CD8-positive, alpha-beta memory T cell (primary cell): ENCODE measurements around the gene UCP2. TPM values are rescaled to one million over a fixed set of nuclear protein-coding genes. Genes with fewer than 3 reads are reported as not detected.

Experiments used
- CTCF ChIA-PET: fragments of 350-600 bp; sonication (Branson Sonifier 250); formaldehyde crosslinking; loops from one replicate; lab custom pipeline; 2021; ENCODE audit warnings: antibody characterized with exemption; lab: Charles Lee
- POLR2A ChIA-PET: fragments of 350-600 bp; sonication (Branson Sonifier 250); formaldehyde crosslinking; loops from one replicate; lab custom pipeline; 2021; ENCODE audit warnings: antibody characterized with exemption; lab: Charles Lee
- DNase-seq, 5 donors: peaks; one replicate each; pipeline versions ENCODE4 v3.0.0 to v3.0.0-alpha.2; 2020 to 2022; ENCODE audit warnings: mixed read lengths in 1 of 5
- H3K27ac ChIP-seq: one replicate; pipeline ENCODE4 v1.7.0; 2013; ENCODE audit warnings: low read depth, mild to moderate bottlenecking, low read length, moderate library complexity
- H3K27me3 ChIP-seq: 2 replicates; pipeline ENCODE4 v1.7.0; 2013; ENCODE audit warnings: low read length, mild to moderate bottlenecking; ENCODE audit not compliant: insufficient read depth, poor library complexity, severe bottlenecking
- H3K36me3 ChIP-seq: 2 replicates; pipeline ENCODE4 v1.7.0; 2013; ENCODE audit warnings: mild to moderate bottlenecking, low read length, moderate library complexity; ENCODE audit not compliant: insufficient read depth
- H3K4me1 ChIP-seq: 2 replicates; pipeline ENCODE4 v1.7.0; 2013; ENCODE audit warnings: mild to moderate bottlenecking, low read length, moderate library complexity; ENCODE audit not compliant: insufficient read depth
- H3K4me3 ChIP-seq: 2 replicates; pipeline ENCODE4 v1.7.0; 2013; ENCODE audit warnings: mild to moderate bottlenecking, low read length
- H3K9me3 ChIP-seq: 2 replicates; pipeline ENCODE4 v1.7.0; 2013; ENCODE audit warnings: mild to moderate bottlenecking, low read length
- H3K27ac Mint-ChIP-seq, 8 donors: one replicate each; pipeline ENCODE4 v1.8.0; 2020 to 2021; ENCODE audit warnings: mixed read lengths in 8 of 8, mild to moderate bottlenecking in 6 of 8, inconsistent platforms in 3 of 8, moderate library complexity in 3 of 8
- H3K27me3 Mint-ChIP-seq, 2 donors: one replicate each; pipeline ENCODE4 v1.8.0; 2020 to 2021; ENCODE audit warnings: mixed read lengths in 2 of 2, mild to moderate bottlenecking in 1 of 2, moderate library complexity in 1 of 2
- H3K36me3 Mint-ChIP-seq, 3 donors: one replicate each; pipeline ENCODE4 v1.8.0; 2020 to 2021; ENCODE audit warnings: mixed read lengths in 3 of 3, inconsistent platforms in 1 of 3, mild to moderate bottlenecking in 1 of 3
- H3K4me1 Mint-ChIP-seq, 3 donors: one replicate each; pipeline ENCODE4 v1.8.0; 2020 to 2021; ENCODE audit warnings: mixed read lengths in 3 of 3, inconsistent platforms in 1 of 3, mild to moderate bottlenecking in 1 of 3
- H3K4me3 Mint-ChIP-seq, 7 donors: one replicate each; pipeline ENCODE4 v1.8.0; 2020 to 2021; ENCODE audit warnings: mixed read lengths in 7 of 7, mild to moderate bottlenecking in 6 of 7, moderate library complexity in 4 of 7, inconsistent platforms in 2 of 7
- H3K9me3 Mint-ChIP-seq, 5 donors: one replicate each; pipeline ENCODE4 v1.8.0; 2020 to 2022; ENCODE audit warnings: mixed read lengths in 5 of 5, mild to moderate bottlenecking in 3 of 5, moderate library complexity in 2 of 5, inconsistent platforms in 1 of 5
- polyA plus RNA-seq: library from polyadenylated mRNA; unstranded; fragments of 300-500 nt; fragmentation: Illumina TruSeq; gene quantifications from one replicate; pipeline ENCODE4 v1.2.3, GENCODE V29; 2021
- total RNA-seq, 2 experiments: library from RNA; stranded (reverse); gene quantifications; one replicate each; pipeline ENCODE4 v1.2.3, GENCODE V29; 2021

The UCP2 gene
- total and polyA plus RNA-seq, 3 experiments from 2014 or later, result 279 to 962 (median 295) TPM

GRCh38 chr11:74002832-74003231 is 20.2 kb upstream of the UCP2 start:
- POLR2A ChIA-PET, result interaction anchor here (1.3 kb wide), 1 partner anchor 20 kb away, joined by 4 read pairs; the partner anchor contains the start of gene UCP2
- Mint-ChIP-seq H3K36me3 (peaks cover 0 to 31% (median 14%) of the 10 kb centered on the region in 3 donors), H3K4me1 (peaks cover 50 to 76% (median 69%) of the 10 kb centered on the region in 3 donors), H3K27ac (peak overlapping the region in 4 of 8 donors; percentile 20 to 72 (median 25)), H3K27me3 (no peaks in the 10 kb centered on the region), H3K9me3 (no peaks in the 10 kb centered on the region), H3K4me3 (peak overlapping the region in 1 of 7 donors; percentile 48)
- H3K9me3 ChIP-seq, result no peaks in the 10 kb centered on the region
- no peak for DNase-seq
- no peaks in the 10 kb centered on the region for H3K27me3 ChIP-seq
- H3K36me3 ChIP-seq, result no peaks in the 10 kb centered on the region
- CTCF ChIA-PET, result no interaction called here
- H3K4me1 ChIP-seq, result peaks cover 49% of the 10 kb centered on the region
- H3K4me3 ChIP-seq, result no peak overlapping the region
- H3K27ac ChIP-seq, result no peak overlapping the region

- Mint-ChIP-seq H3K27me3 (no peaks in the 10 kb centered on the region), H3K36me3 (peaks cover 0 to 31% (median 14%) of the 10 kb centered on the region in 3 donors), H3K9me3 (no peaks in the 10 kb centered on the region), H3K4me3 (no peak overlapping the region), H3K27ac (peak overlapping the region in 5 of 8 donors; percentile 28 to 94 (median 42)), H3K4me1 (peaks cover 50 to 78% (median 70%) of the 10 kb centered on the region in 3 donors)
- ChIA-PET POLR2A (interaction anchor here (1.3 kb wide), 1 partner anchor 19 kb away, joined by 4 read pairs; the partner anchor contains the start of gene UCP2), CTCF (interaction anchor here (1.2 kb wide), 1 partner anchor 32 kb away, joined by 3 read pairs; no protein-coding TSS in a partner anchor)
- H3K9me3 ChIP-seq, result no peaks in the 10 kb centered on the region
- peaks cover 48% of the 10 kb centered on the region for H3K4me1 ChIP-seq
- DNase-seq, result no peak
- no peaks in the 10 kb centered on the region for H3K27me3 ChIP-seq
- no peak overlapping the region for H3K4me3 ChIP-seq
- H3K36me3 ChIP-seq, result no peaks in the 10 kb centered on the region
- H3K27ac ChIP-seq, result no peak overlapping the region
Observed at GRCh38 chr11:74001822-74002286, 19.2 kb upstream of the UCP2 start.

- Histone ChIP-seq H3K27ac (no peak overlapping the region), H3K27me3 (no peaks in the 10 kb centered on the region), H3K4me1 (peaks cover 48% of the 10 kb centered on the region), H3K9me3 (no peaks in the 10 kb centered on the region), H3K36me3 (no peaks in the 10 kb centered on the region), H3K4me3 (no peak overlapping the region)
- POLR2A ChIA-PET, result interaction anchor here (0.9 kb wide), 1 partner anchor 21 kb away, joined by 3 read pairs; no protein-coding TSS in a partner anchor
- no peak overlapping the region for H3K4me3 Mint-ChIP-seq
- peak overlapping the region in 3 of 8 donors; percentile 12 to 35 (median 15) for H3K27ac Mint-ChIP-seq
- no peaks in the 10 kb centered on the region for H3K27me3 Mint-ChIP-seq
- peaks cover 0 to 31% (median 14%) of the 10 kb centered on the region in 3 donors for H3K36me3 Mint-ChIP-seq
- DNase-seq, result no peak
- H3K9me3 Mint-ChIP-seq, result no peaks in the 10 kb centered on the region
- peaks cover 52 to 78% (median 70%) of the 10 kb centered on the region in 3 donors for H3K4me1 Mint-ChIP-seq
- CTCF ChIA-PET, result no interaction called here
Observed at GRCh38 chr11:74000307-74001133, 17.9 kb upstream of the UCP2 start.

DNA sequence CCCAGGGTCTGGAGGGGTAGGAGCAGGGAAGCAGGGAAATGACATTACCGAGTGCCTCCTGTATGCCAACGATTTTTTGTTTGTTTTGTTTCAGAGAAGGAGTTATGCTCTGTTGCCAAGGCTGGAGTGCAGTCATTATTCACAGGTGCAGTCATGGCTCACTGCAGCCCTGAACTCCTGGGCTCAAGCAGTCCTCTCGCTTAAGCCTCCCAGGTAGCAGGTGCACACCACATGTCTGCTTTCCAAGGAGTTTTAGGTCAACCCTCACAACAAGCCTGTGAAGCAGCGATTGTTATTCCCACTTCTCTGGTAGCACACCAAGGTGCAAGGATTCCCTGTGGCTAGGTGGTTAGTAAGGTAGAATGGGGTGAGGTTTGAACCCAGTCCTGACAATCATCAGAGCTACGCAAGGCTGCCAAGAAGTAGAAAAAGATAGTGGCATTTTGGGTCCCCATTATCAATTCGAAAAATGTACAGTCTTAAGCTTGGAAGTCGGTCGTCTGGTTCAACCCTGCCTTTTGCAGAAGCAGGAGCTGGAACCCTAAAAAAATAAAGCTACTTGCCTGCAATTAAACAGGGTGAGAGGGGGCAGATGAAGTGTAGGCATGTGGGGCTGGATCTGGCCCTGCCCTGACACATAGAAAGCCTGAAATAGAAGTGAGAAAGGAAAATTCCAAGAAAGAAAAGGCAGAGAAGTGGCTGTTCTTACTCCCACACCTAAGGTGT is 17.1 kb upstream of the UCP2 start:
- Histone ChIP-seq H3K4me3 (no peak overlapping the region), H3K27ac (no peak overlapping the region), H3K27me3 (no peaks in the 10 kb centered on the region), H3K9me3 (no peaks in the 10 kb centered on the region), H3K36me3 (no peaks in the 10 kb centered on the region), H3K4me1 (peaks cover 47% of the 10 kb centered on the region)
- CTCF ChIA-PET, result interaction anchor here (2.5 to 2.8 kb wide), 2 partner anchors 19 to 36 kb away, joined by 9 to 14 read pairs; no protein-coding TSS in a partner anchor
- no peaks in the 10 kb centered on the region for H3K27me3 Mint-ChIP-seq
- H3K4me3 Mint-ChIP-seq, result no peak overlapping the region
- POLR2A ChIA-PET, result interaction anchor here (0.9 kb wide), 1 partner anchor 20 kb away, joined by 3 read pairs; no protein-coding TSS in a partner anchor
- peaks cover 52 to 78% (median 70%) of the 10 kb centered on the region in 3 donors for H3K4me1 Mint-ChIP-seq
- peak overlapping the region in 4 of 8 donors; percentile 17 to 46 (median 38) for H3K27ac Mint-ChIP-seq
- no peaks in the 10 kb centered on the region for H3K9me3 Mint-ChIP-seq
- no peak for DNase-seq
- H3K36me3 Mint-ChIP-seq, result peaks cover 0 to 31% (median 12%) of the 10 kb centered on the region in 3 donors

GRCh38 chr11:73998846-73999575 is 16.4 kb upstream of the UCP2 start:
- H3K36me3 ChIP-seq, result no peaks in the 10 kb centered on the region
- no peaks in the 10 kb centered on the region for H3K27me3 ChIP-seq
- ChIA-PET POLR2A (interaction anchor here (0.9 kb wide), 1 partner anchor 19 kb away, joined by 3 read pairs; no protein-coding TSS in a partner anchor), CTCF (interaction anchor here (2.5 to 2.8 kb wide), 2 partner anchors 19 to 35 kb away, joined by 9 to 14 read pairs; no protein-coding TSS in a partner anchor)
- peaks cover 48 to 76% (median 68%) of the 10 kb centered on the region in 3 donors for H3K4me1 Mint-ChIP-seq
- peak overlapping the region in 1 of 7 donors; percentile 18 for H3K4me3 Mint-ChIP-seq
- H3K27ac Mint-ChIP-seq, result peak overlapping the region in 5 of 8 donors; percentile 0 to 98 (median 54)
- peaks cover 47% of the 10 kb centered on the region for H3K4me1 ChIP-seq
- H3K9me3 Mint-ChIP-seq, result no peaks in the 10 kb centered on the region
- no peak overlapping the region for H3K4me3 ChIP-seq
- no peaks in the 10 kb centered on the region for H3K27me3 Mint-ChIP-seq
- no peaks in the 10 kb centered on the region for H3K9me3 ChIP-seq
- DNase-seq, result no peak
- H3K27ac ChIP-seq, result no peak overlapping the region
- H3K36me3 Mint-ChIP-seq, result peaks cover 0 to 31% (median 12%) of the 10 kb centered on the region in 3 donors

DNA sequence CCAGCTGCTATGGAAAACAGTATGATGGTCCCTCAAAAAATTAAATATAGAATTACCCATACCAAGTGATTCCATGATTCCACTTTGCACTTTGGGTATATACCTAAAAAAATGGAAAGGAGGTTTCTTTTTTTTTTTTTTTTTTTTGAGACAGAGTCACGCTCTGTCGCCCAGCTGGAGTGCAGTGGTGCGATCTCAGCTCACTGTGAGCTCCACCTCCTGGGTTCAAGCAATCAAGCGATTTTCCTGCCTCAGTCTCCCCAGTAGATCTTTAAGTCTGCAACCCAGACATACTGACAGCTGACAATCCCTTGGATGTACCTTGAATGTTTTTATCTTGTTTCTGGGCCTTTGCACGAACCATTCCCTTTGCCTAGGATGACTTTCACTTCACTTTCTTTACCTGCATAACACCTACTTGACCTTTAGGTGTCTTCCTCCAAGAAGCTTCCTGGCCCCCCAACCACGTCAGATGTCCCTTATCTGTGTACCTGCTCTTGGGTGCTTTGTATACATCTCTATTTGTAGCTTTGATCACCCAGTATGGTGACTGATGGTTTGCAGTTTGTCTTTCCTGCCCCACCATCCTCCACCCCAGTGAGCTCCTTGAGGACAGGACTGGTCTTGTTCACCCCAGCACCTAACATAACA is 14.6 kb upstream of the UCP2 start:
- Histone ChIP-seq H3K4me1 (peaks cover 48% of the 10 kb centered on the region), H3K4me3 (no peak overlapping the region), H3K27ac (no peak overlapping the region), H3K27me3 (no peaks in the 10 kb centered on the region), H3K36me3 (no peaks in the 10 kb centered on the region), H3K9me3 (no peaks in the 10 kb centered on the region)
- Mint-ChIP-seq H3K4me3 (peak overlapping the region in 5 of 7 donors; percentile 2 to 83 (median 27)), H3K27ac (peak overlapping the region; percentile 32 to 98 (median 89)), H3K9me3 (no peaks in the 10 kb centered on the region), H3K36me3 (peaks cover 0 to 14% (median 6%) of the 10 kb centered on the region in 3 donors), H3K27me3 (no peaks in the 10 kb centered on the region), H3K4me1 (peaks cover 41 to 69% (median 62%) of the 10 kb centered on the region in 3 donors)
- POLR2A ChIA-PET, result interaction anchor here (0.6 to 0.8 kb wide), 2 partner anchors 15 to 17 kb away, joined by 3 to 5 read pairs; no protein-coding TSS in a partner anchor
- CTCF ChIA-PET, result interaction anchor here (1.0 to 2.8 kb wide), 6 partner anchors 15 to 33 kb away, joined by 3 to 14 read pairs (median 4); partner anchors contain the start of gene UCP2
- DNase-seq, result peak in 1 of 5 donors; percentile 46
